HG02571 (cell line): Measurements from ENCODE around the gene PSMC4.
"Not testable (repeated sequence)": the region's sequence is repeated elsewhere in the genome, so short reads cannot be mapped to it uniquely, and the experiment has no call there.

ENCODE experiments used
- ATAC-seq: cut with Tn5 transposase; IDR thresholded peaks from one replicate; pipeline ENCODE4 v1.9.1; 2021; ENCODE audit warnings: mild to moderate bottlenecking, moderate library complexity; ENCODE audit not compliant: unreplicated experiment

The PSMC4 gene

DNA sequence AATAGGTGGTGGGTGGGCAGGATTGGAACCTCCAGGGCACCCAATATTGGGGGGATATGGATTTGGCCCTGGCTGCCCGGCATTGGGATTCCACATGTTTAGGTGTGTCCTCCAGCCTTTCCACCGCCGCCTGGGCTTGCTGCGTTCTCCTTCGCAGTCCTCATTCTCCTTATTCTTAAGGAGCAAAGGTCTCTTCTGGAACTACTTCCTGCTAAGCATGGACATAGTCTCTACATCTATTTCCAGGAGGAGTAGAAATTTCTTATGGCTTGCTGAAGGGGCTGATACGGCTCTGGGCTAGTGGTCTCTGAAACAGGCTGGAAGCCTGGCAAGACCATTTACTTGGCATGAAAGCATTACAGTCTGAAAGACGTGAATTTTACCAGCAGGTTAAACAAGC is 27.4 kb upstream of the PSMC4 start:
- ATAC-seq, result no peak

DNA sequence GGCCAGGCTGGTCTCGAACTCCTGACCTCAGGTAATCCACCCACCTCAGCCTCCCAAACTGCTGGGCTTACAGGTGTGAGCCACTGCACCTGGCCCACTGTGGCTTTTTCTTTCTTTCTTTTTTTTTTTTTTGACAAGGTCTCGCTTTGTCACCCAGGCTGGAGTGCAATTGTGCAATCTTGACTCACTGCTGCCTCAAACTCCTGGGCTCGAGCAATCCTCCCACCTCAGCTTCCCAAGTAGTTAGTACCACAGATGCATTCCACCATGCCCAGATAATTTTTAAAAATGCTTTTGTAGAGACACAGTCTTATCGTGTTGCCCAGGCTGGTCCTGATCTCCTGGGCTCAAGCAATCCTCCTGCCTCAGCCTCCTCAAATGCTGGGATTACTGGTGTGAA is 24.4 kb upstream of the PSMC4 start:
- no peak for ATAC-seq

DNA sequence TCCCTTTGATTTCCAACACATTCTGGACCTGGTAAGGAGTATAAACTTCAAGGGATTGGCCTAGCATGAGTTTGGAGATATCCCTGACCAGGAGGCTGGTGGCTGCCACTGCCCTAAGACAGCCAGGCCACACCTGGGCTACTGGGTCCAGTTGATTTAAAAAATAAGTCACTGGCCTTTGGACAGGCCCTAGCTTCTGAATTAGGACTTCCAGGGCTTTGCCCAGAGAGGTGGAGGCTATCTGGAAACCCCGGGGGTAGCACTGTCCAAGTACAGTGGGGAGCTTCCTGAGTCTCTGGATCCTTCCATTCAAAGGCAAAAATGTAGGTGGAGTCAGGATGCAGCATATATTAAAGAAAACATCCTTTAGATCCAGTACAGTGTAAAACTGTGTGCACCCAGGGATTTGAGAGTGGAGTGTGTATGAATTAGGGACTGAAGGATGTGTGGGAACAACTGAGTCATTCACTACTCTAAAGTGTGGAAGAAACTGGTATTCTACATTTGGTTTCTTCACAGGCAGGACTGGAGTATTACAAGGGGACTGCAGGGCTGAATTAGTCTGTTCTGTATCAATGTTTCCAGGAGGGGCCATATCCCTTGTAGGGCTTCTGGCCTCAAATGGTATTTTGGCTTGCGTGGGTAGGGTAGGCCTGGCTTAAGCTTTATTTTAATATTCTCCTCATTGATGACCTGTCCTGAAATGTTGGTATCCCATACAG is 21.8 kb upstream of the PSMC4 start:
- no peak for ATAC-seq

DNA sequence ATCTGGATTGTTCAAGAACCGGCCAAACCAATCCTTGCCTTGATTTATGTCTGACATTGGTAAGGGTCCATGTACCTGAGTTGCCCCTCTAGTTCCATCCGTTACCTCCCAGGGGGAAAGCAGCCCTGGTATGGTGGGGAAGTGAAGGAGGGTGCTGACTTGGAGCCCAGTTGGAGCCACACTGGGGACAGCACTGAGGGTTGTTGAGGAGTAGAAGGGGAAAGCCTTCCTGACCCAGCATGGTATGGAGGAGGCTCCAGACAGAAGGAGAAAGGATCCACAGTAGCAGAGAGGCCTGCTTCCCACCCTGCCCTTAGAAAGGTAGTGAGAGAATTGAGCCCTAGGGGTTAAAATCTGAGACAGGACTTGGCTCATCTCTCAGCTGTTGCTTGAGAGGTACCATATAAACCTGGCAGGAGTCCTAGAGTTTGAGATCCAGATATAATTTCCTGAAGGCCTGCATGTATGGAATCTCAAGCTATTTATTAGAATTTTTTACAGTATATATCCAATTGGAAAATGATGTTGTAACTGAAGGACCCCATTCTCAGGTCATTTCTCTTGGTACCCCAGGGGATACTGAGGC is 19.8 kb upstream of the PSMC4 start:
- ATAC-seq, result no peak

DNA sequence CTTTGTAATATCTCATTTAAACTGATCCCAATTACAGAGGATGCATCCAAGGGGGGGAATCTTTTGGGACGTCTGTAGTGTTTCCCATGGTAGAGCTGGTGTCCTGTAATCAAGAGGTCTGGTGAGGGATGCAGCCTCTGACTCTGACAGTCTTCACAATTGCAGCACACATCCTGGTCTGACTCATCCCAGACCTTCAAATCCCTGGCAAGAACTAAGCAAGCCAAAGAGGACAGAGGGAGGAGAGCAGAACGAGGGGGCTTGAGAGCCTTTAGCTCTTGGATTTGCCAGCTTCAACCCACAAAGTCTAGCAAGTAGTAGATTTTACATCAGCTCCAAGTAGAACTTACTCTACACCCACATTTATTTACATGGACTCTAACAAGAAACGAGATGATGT is 19.3 kb upstream of the PSMC4 start:
- no peak for ATAC-seq

DNA sequence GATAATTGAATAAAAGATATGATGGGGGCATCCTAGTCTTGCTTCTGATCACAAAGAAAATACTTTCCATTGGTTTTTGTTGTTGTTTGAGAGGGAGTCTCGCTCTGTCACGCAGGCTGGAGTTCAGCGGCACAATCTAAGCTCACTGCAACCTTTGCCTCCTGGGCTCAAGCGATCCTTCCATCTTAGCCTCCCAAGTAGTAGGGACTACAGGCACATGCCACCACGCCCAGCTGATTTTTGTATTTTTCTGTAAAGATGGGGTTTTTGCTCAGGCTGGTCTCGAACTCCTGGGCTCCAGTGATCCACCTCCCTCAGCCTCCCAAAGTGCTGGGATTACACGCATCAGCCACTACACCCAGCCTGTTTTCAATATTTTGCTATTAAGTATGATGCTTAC is 17.1 kb upstream of the PSMC4 start:
- ATAC-seq, result no peak

DNA sequence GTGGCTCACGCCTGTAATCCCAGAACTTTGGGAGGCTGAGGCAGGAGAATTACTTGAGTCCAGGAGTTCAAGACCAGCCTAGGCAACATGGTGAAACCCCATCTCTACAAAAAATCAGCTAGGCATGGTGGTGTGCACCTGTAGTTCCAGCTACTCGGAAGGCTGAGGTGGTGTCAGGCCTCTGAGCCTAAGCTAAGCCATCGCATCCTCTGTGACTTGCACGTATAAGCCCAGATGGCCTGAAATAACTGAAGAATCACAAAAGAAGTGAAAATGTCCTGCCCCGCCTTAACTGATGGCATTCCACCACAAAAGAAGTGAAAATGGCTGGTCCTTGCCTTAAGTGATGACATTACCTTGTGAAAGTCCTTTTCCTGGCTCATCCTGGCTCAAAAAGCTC is 13.1 kb upstream of the PSMC4 start:
- ATAC-seq, result not testable (repeated sequence)

DNA sequence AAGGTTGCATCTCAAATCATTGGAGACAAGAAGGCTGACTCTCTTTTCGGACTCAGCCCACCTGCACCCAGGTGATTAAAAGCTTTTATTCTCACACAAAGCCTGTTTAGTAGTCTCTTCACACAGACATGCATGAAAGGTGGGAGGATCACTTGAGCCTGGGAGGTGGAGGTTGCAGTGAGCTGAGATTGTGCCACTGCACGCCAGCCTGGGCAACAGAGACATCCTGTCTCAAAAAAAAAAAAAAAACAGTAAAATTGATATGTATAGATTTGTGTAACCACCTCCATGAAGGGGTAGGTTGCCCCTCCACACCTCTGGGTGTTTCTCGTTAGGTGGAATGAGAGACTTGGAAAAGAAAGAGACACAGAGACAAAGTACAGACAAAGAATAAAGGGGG is 12.0 kb upstream of the PSMC4 start:
- ATAC-seq, result not testable (repeated sequence)

DNA sequence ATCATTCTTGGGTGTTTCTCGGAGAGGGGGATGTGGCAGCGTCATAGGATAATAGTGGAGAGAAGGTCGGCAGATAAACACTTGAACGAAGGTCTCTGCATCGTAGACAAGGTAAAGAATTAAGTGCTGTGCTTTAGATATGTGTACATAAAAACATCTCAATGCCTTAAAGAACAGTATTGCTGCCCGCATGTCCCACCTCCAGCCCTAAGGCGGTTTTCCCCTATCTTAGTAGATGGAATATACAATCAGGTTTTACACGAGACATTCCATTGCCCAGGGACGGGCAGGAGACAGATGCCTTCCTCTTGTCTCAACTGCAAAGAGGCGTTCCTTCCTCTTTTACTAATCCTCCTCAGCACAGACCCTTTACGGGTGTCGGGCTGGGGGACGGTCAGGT is 11.6 kb upstream of the PSMC4 start:
- not testable (repeated sequence) for ATAC-seq

DNA sequence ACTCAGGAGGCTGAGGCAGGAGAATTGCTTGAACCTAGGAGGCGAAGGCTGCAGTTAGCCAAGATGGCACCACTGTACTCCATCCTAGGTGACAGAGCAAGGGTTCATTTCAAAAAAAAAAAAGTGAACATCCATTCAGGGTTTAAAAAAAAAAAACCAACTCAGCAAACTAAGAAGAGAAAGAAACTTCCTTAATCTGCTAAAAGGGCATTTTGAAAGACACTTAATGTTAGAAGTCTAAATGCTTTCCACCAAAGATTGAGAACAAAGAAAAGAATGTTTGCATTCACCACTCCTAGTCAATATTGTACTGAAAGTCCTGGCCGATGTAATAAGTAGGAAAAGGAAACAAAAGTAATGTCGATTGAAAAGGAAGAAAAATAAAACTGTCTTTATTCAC is 7.1 kb upstream of the PSMC4 start:
- no peak for ATAC-seq

DNA sequence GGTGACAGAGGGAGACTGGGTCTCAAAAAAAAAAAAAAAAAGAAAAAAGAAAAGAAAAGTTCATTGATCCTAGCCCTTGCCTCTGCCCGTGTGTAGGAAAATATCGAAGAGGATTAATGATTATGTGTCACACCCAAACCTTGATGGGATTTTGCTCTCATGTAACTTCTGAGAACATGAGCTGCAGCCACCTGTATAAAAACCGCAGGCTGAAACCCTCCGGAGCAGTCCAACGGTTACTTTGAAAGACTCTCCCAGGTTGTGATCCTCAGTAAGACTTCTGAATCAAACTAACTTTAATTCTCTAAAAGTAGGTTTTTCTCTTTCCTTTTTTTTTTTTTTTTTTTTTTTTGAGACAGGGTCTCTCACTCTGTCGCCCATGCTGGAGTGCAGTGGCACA is 4.3 kb upstream of the PSMC4 start:
- no peak for ATAC-seq

DNA sequence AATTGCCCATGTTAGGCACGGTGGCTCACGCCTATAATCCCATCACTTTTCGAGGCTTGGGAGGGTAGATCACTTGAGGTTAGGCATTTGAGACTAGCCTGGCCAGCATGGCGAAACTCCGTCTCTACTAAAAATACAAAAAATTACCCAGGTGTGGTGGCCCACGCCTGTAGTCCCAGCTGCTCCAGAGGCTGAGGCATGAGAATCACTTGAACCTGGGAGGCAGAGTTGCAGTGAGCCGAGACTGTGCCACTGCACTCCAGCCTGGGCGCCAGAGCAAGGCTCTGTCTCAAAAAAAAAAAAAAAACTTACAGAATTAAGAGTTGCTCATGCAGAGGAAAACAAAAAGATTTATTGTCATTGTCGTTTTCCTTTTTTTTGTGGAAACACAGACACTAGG is 3.4 kb upstream of the PSMC4 start:
- no peak for ATAC-seq

DNA sequence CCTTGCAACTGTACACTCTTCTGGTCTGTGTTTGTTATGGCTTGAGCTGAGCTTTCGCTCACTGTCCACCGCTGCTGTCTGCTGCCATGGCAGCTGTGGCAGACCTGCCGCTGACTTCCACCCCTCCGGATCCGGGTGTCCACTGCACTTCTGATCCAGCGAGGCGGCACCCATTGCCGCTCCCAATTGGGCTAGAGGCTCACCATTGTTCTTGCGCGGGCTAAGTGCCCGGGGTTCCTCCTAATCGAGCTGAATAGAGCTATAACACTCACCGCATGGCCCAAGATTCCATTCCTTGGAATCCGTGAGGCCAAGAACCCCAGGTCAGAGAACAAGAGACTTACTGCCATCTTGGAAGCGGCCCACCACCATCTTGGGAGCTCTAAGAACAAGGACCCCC is 2.2 kb upstream of the PSMC4 start:
- ATAC-seq, result no peak

DNA sequence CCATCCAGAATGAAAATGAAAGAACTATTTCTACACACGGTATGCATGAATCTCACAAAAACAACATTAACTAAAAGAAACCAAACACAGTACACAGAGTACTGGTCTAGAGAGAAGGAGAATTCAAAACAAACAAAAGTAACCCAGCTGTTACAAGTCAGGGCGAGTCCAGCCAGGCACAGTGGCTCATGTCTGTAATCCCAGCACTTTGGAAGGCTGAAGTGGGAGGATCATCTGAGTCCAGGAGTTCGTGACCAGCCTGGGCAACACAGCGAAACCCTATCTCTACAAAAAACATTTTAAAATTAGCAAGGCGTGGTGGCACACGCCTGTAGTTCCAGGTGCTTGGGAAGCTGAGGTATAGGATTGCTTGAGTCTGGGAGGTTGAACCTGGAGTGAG is 1.7 kb upstream of the PSMC4 start:
- no peak for ATAC-seq

DNA sequence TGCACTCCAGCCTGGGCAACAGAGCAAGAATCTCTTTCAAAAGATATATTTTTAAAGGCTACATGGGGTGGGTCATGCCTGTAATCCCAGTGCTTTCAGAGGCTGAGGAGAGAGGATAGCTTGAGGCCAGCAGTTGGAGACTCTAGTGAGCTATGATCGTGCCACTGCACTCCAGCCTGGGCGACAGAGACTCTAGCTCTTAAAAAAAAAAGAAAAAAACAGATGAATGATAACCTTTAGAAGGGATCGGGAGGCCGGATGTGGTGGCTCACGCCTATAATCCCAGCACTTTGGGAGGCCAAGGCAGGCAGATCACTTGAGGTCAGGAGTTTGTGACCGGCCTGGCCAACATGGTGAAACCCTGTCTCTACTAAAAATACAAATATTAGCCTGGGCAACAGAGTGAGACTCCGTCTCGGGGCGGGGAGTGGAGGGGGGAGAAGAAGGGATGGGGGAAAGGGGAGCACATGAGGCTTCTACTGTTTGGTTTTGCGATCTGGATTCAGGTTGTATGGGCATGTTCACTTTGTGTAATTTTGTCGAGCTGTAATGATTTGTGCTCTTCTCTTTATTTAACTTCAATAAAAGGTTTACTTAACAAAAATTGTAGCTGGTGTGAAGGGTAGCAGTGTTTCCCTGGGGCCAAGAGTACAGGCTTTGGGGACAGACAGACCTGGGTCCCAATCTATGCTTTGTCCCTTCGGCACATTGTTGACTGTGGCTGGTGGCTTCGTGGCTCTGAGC is 1.1 kb upstream of the PSMC4 start:
- ATAC-seq, result no peak

DNA sequence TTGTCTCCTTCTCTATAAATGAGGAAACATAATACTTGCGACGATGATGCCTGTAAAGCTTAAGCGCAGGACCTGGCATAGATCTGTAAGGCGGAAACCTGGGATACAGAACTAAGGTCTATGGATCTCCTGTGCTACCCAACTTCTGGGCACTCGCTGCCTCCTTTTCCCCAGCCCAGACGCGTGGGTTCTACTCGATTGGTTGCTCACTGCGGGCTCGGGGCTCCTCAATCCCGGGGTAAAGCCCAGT is 615 bp upstream of the PSMC4 start:
- no peak for ATAC-seq

DNA sequence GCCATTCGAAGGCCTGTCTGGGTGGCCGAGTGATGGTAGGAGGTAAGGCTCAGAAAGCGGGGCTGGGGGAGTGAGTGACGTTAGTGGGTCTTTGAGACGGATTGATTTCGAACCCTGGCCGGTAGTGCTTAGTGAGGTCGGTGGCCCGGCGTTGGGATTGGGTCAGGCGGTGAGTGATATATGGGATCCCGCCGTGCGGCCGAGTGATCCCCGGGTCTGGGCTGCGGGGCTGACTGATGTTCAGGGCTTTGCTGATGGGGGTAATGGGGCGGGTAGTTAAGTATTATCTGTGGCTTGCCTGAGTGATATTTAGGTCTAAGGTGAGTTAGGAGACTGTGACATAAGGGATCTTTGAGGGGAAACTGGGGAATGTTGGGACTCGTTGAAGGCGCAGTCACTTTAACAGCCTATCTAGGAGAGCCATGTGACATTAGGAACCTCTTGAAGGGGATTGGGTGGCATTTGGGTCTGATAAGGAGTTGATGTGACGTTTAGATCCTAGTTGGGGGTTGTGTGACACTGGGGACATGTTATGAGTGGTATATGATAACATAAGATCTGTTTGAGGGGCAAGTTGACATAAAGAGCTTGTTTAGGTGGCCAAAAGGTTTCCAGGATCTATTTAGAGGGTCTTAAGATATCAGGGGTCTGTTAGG is 543 bp downstream of the PSMC4 start:
- ATAC-seq, result no peak

DNA sequence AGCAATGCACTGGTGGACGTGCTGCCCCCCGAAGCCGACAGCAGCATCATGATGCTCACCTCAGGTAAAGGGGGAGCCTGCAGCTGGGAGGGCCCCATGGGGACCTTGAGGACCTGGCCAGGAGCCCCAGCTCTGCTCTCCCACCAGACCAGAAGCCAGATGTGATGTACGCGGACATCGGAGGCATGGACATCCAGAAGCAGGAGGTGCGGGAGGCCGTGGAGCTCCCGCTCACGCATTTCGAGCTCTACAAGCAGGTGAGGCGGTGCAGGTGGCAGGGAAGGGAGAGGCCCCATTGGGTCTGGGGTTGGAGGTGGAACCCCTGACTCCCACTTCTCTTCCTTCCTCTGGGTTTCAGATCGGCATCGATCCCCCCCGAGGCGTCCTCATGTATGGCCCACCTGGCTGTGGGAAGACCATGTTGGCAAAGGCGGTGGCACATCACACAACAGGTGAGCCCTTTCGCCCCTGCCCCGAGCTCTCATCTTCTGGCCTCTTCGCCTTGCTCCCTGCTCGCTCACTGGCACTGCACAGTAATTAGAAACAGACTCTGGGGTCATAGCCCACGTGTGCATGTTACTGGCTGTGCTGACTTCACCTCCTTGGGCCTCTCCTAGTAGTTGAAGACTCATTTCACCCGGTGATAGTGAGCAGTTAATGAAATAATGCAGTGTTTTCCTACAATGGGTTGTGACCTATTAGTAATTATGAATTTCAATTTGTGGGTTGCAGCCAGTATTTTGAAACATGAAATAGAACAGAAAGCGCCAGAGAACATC is 3.6 kb downstream of the PSMC4 start:
- ATAC-seq, result no peak

DNA sequence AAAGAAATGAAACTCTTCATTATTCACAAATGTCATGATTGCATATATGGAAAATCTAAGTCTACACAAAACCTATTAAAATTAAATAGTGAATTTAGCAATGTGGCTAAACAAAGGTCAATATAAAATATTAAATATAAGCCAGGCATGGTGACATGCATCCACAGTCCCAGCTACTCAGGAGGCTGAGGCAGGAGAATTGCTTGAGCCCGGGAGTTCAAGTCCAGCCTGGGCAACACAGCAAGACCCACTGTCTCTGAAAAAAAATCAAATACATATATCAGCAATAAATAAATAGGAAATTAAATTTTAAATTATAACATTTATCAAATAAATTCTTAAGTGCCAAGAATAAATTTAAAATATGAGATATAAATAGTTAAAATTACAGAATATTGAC is 11.9 kb downstream of the PSMC4 start:
- ATAC-seq, result no peak

DNA sequence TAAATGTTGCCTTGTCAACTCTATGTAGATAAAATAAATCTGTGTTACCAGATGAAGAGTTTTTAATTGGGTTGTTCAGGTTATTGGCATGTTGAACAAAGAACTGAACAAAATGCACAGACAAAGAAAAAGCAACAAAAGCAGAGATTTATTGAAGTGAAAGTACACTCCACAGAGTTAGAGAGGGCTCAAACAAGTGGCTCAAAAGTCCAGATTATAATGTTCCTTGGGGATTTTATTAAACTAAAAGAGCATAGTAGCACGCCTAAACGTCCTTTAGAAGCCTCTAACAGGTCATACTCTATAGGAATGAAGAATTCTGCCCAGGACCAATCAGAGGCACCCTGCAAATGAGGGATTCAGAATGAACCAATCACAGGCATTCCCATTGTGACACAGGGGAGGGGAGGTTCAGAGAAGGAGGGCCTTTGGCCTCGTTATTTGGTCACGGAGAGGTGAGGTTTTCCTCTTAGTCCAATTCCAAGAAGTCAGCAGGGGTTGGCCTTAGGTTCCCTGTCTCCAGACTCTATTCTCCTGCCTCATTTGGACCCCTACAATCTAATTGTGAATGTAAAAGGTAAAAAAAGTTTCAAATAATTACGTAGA is 12.8 kb downstream of the PSMC4 start:
- ATAC-seq, result no peak

DNA sequence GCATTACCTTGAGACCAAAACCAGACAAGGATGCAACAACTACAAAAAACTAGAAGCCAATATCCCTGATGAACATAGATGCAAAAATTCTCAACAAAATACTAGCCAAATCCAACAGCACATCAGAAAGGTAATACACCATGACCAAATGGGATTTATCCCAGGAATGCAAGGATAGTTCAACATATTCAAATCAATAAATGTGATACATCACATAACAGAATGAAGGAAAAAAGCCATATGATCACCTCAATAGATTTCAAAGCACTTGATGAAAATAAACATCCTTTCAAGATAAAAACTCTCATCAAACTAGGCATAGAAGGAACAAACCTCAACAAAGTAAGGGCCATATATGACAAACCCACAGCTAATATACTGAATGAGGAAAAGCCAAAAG is 15.7 kb downstream of the PSMC4 start:
- ATAC-seq, result no peak
